A549 (cell line): ENCODE results near the gene ATP8B2.

ENCODE experiments used
- JUN ChIP-seq, 2 experiments: fragments of >200 bp; sonication (Bioruptor Twin); formaldehyde crosslinking; IDR thresholded peaks; 2 replicates in 1 of 2; 3 replicates in 1 of 2; pipeline ENCODE4 v1.6.1; 2016 to 2017
- ZFP36 ChIP-seq: fragments of 450-650 bp; IDR thresholded peaks from 2 replicates; pipeline ENCODE4 v1.6.1; 2014; ENCODE audit warnings: borderline replicate concordance; ENCODE audit not compliant: partially characterized antibody

DNA sequence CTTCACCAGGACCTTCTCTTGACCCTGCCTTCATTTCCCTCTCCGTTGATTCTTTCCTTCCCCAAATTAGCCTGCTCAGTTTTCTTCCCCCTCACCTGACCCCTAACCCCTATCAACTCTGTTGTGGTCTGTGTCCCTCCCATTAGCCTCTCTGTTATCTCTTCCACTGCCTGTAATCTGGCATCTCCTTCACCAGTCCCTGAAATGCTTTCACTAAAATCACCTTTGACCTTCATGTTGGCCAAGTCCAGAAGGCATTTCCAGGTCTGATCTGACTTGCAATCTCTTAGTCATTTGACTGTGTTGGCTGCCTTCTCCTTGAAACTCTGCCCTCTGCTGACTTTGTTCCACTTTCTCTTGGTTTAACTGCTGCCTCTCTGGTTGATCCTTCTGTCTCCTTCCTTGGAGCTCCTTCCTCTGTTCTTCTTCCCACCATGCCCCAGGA is 28.2 kb downstream of the ATP8B2 start:
- no peak for TF ChIP-seq JUN (IDR thresholded peaks at IDR 0.05)
- TF ChIP-seq ZFP36 = no peak
